ENCODE results near the gene TBC1D9B.

The TBC1D9B gene

DNA sequence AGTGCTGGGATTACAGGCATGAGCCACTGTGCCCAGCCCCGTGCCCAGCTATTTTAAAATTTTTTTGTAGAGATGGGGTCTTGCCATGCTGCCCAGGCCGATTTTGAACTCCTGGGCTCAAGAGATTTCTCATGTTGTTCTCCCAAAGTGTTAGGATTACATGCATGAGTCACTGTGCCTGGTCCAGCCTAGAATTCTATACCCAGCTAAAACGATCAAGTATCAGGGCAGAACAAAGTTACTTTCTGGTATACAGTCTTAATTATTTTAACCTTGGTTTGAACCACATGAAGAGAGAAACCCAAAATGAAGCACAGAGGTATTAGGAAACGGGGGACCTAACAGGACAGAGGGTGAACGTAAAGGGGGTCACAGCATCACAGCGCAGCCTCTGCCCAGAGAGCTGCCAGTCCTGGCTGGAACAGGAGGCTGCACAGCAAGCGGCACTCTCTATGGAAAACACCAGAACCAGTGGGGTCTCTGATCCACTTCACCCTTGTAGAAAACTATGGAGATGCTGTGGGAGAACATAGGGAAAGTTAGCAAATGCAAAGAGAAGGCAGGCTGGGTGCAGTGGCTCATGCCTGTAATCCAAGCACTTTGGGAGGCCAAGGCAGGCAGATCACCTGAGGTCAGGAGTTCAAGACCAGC, 76.8 kb downstream of the TBC1D9B start:
- Histone ChIP-seq H3K9me3 (ENCODE audit: control insufficient read depth, insufficient read depth, low read length) (no peaks in the 10 kb centered on the region), H3K4me1 (ENCODE audit: control insufficient read depth, insufficient read depth, low read length) (peaks cover 5% of the 10 kb centered on the region), H3K9ac (ENCODE audit: low read depth, low read length) (no peak overlapping the region), H3K36me3 (ENCODE audit: control insufficient read depth, insufficient read depth, low read length) (peaks cover 42% of the 10 kb centered on the region), H3K27me3 (ENCODE audit: control insufficient read depth, insufficient read depth, low read length) (no peaks in the 10 kb centered on the region), H3K4me3 (ENCODE audit: low read depth, low read length) (no peak overlapping the region)

DNA sequence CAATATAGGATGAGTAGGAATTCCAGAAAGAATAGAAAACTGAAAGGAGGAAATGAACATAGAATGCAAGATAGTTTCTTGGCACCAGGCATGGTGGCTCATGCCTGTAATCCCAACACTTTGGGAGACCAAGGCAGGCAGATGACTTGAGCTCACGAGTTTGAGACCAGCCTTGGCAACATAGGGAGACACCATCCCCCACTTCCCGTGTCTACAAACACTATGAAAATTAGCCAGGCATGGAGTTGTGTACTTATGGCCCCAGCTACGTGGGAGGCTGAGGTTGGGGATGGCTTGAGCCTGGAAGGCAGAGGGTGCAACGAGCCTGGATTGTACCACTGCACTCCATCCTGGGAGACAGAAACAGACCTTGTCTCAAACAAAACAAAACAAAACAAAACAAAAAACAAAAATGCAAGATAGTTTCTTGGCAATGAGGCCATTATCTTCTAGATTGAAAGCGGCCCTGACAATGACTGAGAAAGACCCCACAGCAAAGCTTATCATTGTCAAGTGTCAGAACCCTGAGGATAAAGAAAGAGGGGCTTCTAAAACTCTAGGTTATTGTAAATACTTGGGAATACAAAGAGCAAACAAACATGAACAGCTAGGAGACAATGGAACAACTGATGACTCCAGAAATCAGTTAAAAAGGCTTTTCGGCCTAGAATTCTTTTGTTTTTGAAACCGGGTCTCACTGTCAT, 77.8 kb downstream of the TBC1D9B start:
- Histone ChIP-seq H3K9ac (ENCODE audit: low read depth, low read length) (no peak overlapping the region), H3K36me3 (ENCODE audit: control insufficient read depth, insufficient read depth, low read length) (peaks cover 52% of the 10 kb centered on the region), H3K4me1 (ENCODE audit: control insufficient read depth, insufficient read depth, low read length) (peaks cover 5% of the 10 kb centered on the region), H3K4me3 (ENCODE audit: low read depth, low read length) (no peak overlapping the region), H3K9me3 (ENCODE audit: control insufficient read depth, insufficient read depth, low read length) (no peaks in the 10 kb centered on the region), H3K27me3 (ENCODE audit: control insufficient read depth, insufficient read depth, low read length) (no peaks in the 10 kb centered on the region)

DNA sequence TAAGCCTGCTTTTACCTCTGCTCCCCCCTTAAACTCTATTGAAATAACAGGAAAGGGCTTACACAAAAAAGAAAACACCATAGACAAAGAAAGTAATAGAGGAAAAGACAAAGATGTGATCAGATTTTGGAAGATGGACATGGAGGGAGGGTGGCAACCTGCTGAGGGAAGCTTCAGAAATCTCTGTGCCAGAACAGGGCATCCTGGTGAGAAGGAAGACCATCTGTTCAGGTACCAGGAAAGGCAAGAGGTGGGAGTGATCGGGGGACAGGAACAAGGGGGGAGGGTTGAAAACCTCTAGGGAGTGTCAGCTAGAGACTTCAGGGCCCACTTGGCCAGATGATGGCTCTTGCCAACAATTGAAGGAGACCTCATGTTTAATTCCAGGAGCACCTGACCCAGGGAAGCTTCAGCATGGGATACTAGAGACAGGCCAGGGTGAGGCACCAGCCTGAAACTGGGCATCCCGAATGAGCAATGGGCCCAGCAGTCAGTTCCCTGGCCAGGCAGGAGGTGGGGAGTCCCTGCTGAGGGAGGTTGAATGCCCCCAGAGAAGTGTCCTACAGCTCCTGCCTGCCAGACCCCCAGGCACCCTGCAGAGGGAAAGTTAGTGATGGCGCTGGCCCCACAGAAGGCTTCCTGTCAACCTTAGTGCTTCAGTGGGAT, 78.8 kb downstream of the TBC1D9B start:
- H3K4me3 ChIP-seq (ENCODE audit: low read depth, low read length): no peak overlapping the region
- H3K4me1 ChIP-seq (ENCODE audit: control insufficient read depth, insufficient read depth, low read length): peaks cover 5% of the 10 kb centered on the region
- no peak overlapping the region for H3K9ac ChIP-seq (ENCODE audit: low read depth, low read length)
- no peaks in the 10 kb centered on the region for H3K9me3 ChIP-seq (ENCODE audit: control insufficient read depth, insufficient read depth, low read length)
- peaks cover 59% of the 10 kb centered on the region for H3K36me3 ChIP-seq (ENCODE audit: control insufficient read depth, insufficient read depth, low read length)
- H3K27me3 ChIP-seq (ENCODE audit: control insufficient read depth, insufficient read depth, low read length): no peaks in the 10 kb centered on the region

DNA sequence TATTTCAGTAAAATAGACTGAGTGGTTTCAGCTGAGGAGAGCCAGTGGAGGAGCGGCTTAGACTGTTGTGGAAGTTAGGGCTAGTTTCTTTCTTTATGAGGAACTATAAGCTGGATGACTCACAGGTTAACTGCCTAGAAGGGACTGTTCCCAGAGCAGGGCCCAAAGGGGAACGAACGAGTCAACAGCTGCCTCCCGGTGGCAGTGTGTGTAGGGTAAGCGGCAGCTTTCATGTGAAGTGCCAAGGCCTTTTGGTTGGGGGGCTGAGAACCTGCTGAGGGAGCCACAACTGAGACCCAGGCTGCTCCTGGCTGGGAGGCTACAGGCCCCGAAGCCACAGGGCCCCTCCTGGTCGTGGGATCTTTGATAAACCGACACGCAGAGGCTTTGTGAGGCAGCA, 80.0 kb downstream of the TBC1D9B start:
- H3K4me1 ChIP-seq (ENCODE audit: control insufficient read depth, insufficient read depth, low read length): peaks cover 9% of the 10 kb centered on the region
- H3K36me3 ChIP-seq (ENCODE audit: control insufficient read depth, insufficient read depth, low read length): peaks cover 59% of the 10 kb centered on the region
- H3K9ac ChIP-seq (ENCODE audit: low read depth, low read length): no peak overlapping the region

DNA sequence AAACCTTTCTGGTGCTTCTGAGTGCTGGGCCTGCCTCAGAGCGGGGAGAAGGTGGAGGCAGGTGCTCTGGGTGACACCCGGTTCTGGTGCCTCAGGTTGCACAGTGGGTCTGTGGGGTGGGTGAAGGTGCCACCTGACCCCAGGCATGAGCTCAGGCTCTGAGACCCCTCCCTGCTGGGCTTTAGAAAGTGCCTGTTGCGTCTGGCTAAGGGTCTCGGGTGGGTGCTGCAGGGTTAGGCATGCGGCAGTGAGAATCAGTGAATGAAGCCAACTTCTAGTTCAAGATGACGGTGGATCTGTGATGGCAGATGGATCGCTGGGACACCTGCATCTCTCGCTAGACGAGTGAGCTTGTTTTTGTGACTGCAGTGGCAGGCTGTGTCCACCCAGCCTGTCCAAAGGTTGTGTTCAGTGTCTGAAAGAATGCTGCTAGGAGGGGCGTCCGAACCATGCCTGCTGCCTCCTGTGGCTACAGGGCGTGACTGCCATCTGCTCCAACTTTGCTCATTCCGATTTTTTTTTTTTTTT, 82.0 kb downstream of the TBC1D9B start:
- H3K4me3 ChIP-seq (ENCODE audit: low read depth, low read length): no peak overlapping the region
- peaks cover 47% of the 10 kb centered on the region for H3K36me3 ChIP-seq (ENCODE audit: control insufficient read depth, insufficient read depth, low read length)
- H3K4me1 ChIP-seq (ENCODE audit: control insufficient read depth, insufficient read depth, low read length): peaks cover 10% of the 10 kb centered on the region
- H3K9ac ChIP-seq (ENCODE audit: low read depth, low read length): no peak overlapping the region
- H3K27me3 ChIP-seq (ENCODE audit: control insufficient read depth, insufficient read depth, low read length): no peaks in the 10 kb centered on the region
- H3K9me3 ChIP-seq (ENCODE audit: control insufficient read depth, insufficient read depth, low read length): no peaks in the 10 kb centered on the region

More for the DNA sequence above, 80.0 kb downstream of the TBC1D9B start:
- Histone ChIP-seq H3K9me3 (ENCODE audit: control insufficient read depth, insufficient read depth, low read length) (no peaks in the 10 kb centered on the region), H3K27me3 (ENCODE audit: control insufficient read depth, insufficient read depth, low read length) (no peaks in the 10 kb centered on the region), H3K4me3 (ENCODE audit: low read depth, low read length) (no peak overlapping the region)

DNA sequence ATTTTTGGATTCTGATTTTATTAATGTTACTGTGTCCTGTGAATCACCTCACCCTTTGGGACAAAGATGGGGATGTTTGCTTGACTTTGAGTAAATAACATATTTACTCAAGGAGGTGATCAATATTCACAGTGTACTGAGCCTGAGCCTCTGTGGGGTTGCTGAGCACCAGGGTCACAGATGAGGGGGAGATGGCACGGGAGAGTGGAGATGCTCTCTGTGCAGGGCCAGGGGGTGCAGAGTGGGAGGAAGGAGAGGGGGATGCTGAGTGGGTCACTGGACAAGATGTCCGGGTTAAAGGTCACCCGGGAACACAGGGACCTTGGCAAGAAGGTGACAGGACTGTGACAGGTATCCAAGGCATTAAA, 83.0 kb downstream of the TBC1D9B start:
- Histone ChIP-seq H3K4me3 (ENCODE audit: low read depth, low read length) (no peak overlapping the region), H3K9ac (ENCODE audit: low read depth, low read length) (no peak overlapping the region), H3K9me3 (ENCODE audit: control insufficient read depth, insufficient read depth, low read length) (no peaks in the 10 kb centered on the region), H3K4me1 (ENCODE audit: control insufficient read depth, insufficient read depth, low read length) (peaks cover 17% of the 10 kb centered on the region), H3K27me3 (ENCODE audit: control insufficient read depth, insufficient read depth, low read length) (no peaks in the 10 kb centered on the region), H3K36me3 (ENCODE audit: control insufficient read depth, insufficient read depth, low read length) (peaks cover 46% of the 10 kb centered on the region)

DNA sequence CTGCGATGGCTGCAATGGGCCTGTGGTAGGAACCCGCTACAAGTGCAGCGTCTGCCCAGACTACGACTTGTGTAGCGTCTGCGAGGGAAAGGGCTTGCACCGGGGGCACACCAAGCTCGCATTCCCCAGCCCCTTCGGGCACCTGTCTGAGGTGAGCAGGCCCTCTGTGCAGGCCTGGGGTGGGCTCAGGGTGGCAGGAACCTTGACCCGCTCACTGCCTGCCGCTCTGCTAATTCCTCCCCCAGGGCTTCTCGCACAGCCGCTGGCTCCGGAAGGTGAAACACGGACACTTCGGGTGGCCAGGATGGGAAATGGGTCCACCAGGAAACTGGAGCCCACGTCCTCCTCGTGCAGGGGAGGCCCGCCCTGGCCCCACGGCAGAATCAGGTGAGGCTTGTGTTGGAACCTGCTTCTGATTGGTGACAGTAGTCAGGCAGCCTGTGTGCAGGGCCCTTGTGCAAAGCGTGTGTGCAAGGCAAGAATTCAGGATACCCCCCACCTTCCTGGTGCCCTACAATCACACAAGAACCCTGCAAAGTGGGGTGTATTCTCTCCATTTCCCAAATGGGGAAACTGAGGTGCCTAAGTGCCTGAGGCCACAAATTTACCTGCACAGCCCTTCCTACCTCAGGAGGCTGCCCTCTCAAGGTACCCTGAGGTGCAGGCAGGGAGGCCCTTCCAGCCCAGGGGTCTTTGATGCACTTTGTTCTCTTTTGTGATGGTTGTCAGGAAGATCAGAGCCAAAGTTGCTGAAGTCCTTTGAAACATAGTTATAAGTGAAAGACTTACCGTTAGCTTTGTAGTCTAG, 83.6 kb downstream of the TBC1D9B start:
- Histone ChIP-seq H3K4me1 (ENCODE audit: control insufficient read depth, insufficient read depth, low read length) (peaks cover 20% of the 10 kb centered on the region), H3K27me3 (ENCODE audit: control insufficient read depth, insufficient read depth, low read length) (no peaks in the 10 kb centered on the region), H3K9ac (ENCODE audit: low read depth, low read length) (no peak overlapping the region), H3K36me3 (ENCODE audit: control insufficient read depth, insufficient read depth, low read length) (peaks cover 46% of the 10 kb centered on the region), H3K9me3 (ENCODE audit: control insufficient read depth, insufficient read depth, low read length) (no peaks in the 10 kb centered on the region), H3K4me3 (ENCODE audit: low read depth, low read length) (no peak overlapping the region)

DNA sequence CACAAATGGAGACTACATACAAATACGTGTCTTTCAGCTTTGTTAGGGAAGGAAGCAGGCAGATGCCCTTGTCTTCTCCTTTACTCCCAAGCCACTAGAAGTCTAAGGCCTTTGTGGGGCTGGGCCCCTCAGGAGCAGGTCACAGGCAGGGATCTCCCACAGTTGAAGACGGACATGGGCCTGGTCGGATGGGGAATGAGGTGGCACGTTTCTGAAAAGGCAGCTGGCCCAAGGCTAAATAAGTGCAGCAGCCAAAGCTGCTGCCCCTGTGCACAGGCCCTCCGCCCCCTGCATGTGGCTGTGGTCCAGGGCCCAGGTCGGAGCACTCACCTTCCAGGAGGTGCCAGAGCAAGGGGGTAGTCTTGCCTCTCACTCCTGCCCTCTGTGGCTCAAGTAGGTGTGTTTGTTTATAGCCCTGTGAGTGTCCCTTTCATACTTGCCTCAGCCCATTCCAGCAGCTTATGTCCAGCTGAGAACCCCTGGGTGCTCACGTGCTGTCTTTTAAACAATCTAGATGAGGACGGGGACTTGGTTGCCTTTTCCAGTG, 85.2 kb downstream of the TBC1D9B start:
- H3K27me3 ChIP-seq (ENCODE audit: control insufficient read depth, insufficient read depth, low read length): no peaks in the 10 kb centered on the region
- H3K9ac ChIP-seq (ENCODE audit: low read depth, low read length): peak overlapping the region; percentile 70
- peaks cover 41% of the 10 kb centered on the region for H3K36me3 ChIP-seq (ENCODE audit: control insufficient read depth, insufficient read depth, low read length)
- H3K9me3 ChIP-seq (ENCODE audit: control insufficient read depth, insufficient read depth, low read length): no peaks in the 10 kb centered on the region
- H3K4me1 ChIP-seq (ENCODE audit: control insufficient read depth, insufficient read depth, low read length): peaks cover 14% of the 10 kb centered on the region
- peak overlapping the region; percentile 71 for H3K4me3 ChIP-seq (ENCODE audit: low read depth, low read length)

DNA sequence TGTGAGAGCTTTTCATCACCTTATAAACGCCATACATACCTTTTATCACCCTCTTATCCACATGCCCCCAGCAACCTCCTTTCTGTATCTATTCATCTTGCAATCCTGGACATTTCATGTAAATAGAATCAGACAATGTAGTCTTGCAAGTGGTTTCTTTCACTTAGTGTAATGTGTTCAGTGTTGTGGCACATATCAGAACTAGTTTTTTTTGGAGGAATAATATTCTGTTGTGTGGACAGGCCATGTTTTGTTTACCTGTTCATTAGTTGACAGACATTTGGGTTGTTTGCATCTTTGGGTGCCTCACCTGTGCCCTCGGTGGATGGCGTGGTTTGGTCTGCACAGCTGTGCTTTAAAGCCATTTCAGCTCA, 85.7 kb downstream of the TBC1D9B start:
- Histone ChIP-seq H3K9ac (ENCODE audit: low read depth, low read length) (no peak overlapping the region), H3K9me3 (ENCODE audit: control insufficient read depth, insufficient read depth, low read length) (no peaks in the 10 kb centered on the region), H3K36me3 (ENCODE audit: control insufficient read depth, insufficient read depth, low read length) (peaks cover 40% of the 10 kb centered on the region), H3K4me1 (ENCODE audit: control insufficient read depth, insufficient read depth, low read length) (peaks cover 14% of the 10 kb centered on the region), H3K27me3 (ENCODE audit: control insufficient read depth, insufficient read depth, low read length) (no peaks in the 10 kb centered on the region), H3K4me3 (ENCODE audit: low read depth, low read length) (peak overlapping the region; percentile 71)

DNA sequence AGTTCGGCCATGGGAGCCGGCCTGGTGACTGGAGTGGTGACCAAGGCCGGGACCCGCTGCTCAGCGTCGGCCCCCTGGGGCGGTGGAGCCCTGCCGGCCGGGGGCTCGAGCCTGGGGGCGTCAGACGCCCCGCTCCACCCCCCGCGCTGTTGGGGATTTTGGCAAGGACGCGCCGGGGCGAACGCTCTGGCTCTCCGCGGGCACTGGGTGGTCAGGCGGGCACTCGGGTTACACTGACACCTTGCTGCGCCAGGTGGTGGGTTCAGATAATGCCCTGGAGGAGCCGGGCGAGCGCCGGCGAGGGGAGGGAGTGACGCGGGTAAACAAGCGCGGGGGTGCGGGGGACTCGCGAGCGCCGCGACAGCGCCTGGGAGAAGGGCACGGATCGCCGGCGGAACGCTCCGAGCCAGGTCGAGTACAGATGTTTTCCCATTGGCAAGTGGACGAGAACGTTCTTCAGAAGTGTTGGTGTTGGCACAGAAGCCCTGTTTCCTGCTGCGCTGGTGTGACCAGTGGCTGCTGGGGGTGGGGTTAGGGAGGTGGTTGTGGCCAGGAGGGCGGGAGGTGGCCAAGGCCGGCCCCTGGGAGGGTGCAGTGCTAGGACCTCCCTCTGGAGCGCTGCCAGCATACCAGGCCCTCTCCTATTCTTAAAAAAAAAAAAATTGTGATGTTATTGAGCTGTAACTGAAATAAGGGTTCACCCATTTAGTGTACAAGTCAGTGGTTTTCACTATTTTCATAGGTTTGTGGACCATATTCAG, 86.2 kb downstream of the TBC1D9B start:
- no peaks in the 10 kb centered on the region for H3K9me3 ChIP-seq (ENCODE audit: control insufficient read depth, insufficient read depth, low read length)
- H3K36me3 ChIP-seq (ENCODE audit: control insufficient read depth, insufficient read depth, low read length): peaks cover 38% of the 10 kb centered on the region
- H3K9ac ChIP-seq (ENCODE audit: low read depth, low read length): peak overlapping the region; percentile 81
- peaks cover 14% of the 10 kb centered on the region for H3K4me1 ChIP-seq (ENCODE audit: control insufficient read depth, insufficient read depth, low read length)
- H3K27me3 ChIP-seq (ENCODE audit: control insufficient read depth, insufficient read depth, low read length): no peaks in the 10 kb centered on the region
- H3K4me3 ChIP-seq (ENCODE audit: low read depth, low read length): peak overlapping the region; percentile 71
